ENCODE measurements around the gene MRPL39. TPM values are rescaled to one million over a fixed set of nuclear protein-coding genes. Genes with fewer than 3 reads are reported as not detected.
A peak's percentile ranks its signal among the peaks of the same experiment; 100 is the strongest.
"Not testable (repeated sequence)": the region's sequence is repeated elsewhere in the genome, so short reads cannot be mapped to it uniquely, and the experiment has no call there.

MRPL39 gene
- total and polyA plus RNA-seq, 12 donors, result 39.3 to 73.6 (median 52.7) TPM

DNA sequence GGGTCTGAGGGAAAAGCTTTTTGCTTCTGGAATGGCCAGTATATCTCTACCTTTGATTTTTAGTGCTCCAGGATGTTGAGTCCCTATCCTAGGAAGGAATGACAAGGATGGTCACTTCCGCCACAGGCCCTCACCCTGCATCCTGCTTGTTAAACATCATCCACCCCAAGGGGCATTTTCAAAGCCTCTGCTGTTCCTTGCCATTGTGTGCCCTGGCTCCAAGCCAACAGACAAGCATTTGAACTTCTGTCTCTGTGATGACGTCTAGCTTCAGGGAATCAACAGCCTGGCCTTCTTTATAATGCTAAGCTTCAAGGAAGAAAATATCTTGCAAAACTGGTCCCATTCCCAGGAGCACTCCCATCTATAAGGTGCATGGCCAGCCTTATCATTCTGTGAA, 19.5 kb upstream of the MRPL39 start:
- peak; percentile 23 to 38 for DNase-seq
- 39 to 45% methylated on average over 2 of the region's 2 CpGs for WGBS, 2 donors
- TF ChIP-seq CTCF (IDR thresholded peaks at IDR 0.05), result no peak
- peak in 6 of 8 donors; percentile 53 to 80 (median 68) for ATAC-seq
- Histone ChIP-seq H3K27me3 (no peaks in the 10 kb centered on the region), H3K4me3 (no peak overlapping the region), H3K27ac (peak overlapping the region in 7 of 10 donors; percentile 5 to 61 (median 33)), H3K36me3 (no peaks in the 10 kb centered on the region), H3K9me3 (no peaks in the 10 kb centered on the region), H3K4me1 (peaks cover 0 to 12% (median 8%) of the 10 kb centered on the region in 9 donors)
- intact Hi-C loops (cut with DNase I), result no loop called here

DNA sequence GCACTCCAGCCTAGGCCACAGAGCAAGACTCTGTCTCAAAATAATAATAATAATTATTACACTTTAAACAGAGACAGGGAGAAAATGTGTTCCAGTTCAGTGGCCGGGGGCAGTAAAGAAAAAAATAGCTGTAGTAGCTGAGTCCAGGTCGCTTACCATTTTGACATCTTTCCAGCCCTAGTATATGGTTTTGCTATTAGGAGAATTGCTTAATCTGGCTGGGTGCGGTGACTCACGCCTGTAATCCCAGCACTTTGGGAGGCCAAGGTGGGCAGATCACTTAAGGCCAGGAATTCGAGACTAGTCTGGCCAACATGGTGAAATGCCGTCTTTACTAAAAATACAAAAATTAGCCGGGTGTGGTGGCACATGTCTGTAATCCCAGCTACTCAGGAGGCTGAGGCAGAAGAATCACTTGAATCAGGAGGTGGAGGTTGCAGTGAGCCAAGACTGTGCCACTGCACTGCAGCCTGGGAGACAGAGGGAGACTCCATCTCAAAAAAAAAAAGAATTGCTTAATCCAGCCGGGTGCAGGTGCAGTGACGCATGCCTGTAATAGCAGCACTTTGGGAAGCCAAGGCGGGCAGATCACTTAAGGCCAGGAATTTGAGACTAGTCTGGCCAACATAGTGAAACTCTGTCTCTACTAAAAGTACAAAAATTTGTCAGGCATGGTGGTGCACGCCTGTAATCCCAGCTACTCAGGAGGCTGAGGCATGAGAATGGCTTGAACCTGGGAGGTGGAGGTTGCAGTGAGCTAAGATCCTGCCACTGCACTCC, 18.7 kb upstream of the MRPL39 start:
- H3K9me3 ChIP-seq; H3K4me3 ChIP-seq; H3K36me3 ChIP-seq; H3K27me3 ChIP-seq; DNase-seq; intact Hi-C loops (cut with DNase I): not testable (repeated sequence)
- Histone ChIP-seq H3K27ac (peak overlapping the region in 5 of 10 donors; percentile 20 to 61 (median 33)), H3K4me1 (peaks cover 0 to 12% (median 8%) of the 10 kb centered on the region in 9 donors)
- ATAC-seq, result peak in 1 of 8 donors; percentile 35
- 85 to 89% methylated on average over 11 of the region's 11 CpGs for WGBS, 2 donors

DNA sequence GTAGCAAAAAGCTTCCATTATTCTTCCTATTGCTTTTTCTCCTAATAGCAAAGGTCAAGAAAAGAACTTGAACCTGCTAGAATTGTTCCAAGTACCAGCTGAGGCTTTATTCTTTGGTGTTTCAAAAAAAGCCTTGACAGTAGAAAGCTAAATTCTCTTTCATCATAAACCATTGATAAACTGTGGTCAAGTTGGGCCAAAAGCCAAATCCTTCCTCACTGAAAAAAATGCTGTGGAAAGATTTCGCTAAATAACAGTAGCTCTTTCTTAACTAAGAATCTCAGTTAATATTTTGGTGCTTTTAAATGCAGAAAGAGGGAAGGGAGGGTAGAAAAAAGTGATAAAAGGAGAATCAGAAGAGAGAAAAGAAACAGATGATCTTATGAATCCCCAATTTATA, 17.8 kb upstream of the MRPL39 start:
- H3K9me3 ChIP-seq, result no peaks in the 10 kb centered on the region
- H3K27me3 ChIP-seq, result no peaks in the 10 kb centered on the region
- intact Hi-C loops (cut with DNase I), result no loop called here
- no peak overlapping the region for H3K27ac ChIP-seq
- peaks cover 0 to 12% (median 8%) of the 10 kb centered on the region in 9 donors for H3K4me1 ChIP-seq
- no peak overlapping the region for H3K4me3 ChIP-seq
- TF ChIP-seq CTCF (IDR thresholded peaks at IDR 0.05), result no peak
- 74 to 89% methylated on average over 1 of the region's 1 CpG for WGBS, 2 donors
- DNase-seq (no peak), ATAC-seq (no peak)
- H3K36me3 ChIP-seq, result no peaks in the 10 kb centered on the region

DNA sequence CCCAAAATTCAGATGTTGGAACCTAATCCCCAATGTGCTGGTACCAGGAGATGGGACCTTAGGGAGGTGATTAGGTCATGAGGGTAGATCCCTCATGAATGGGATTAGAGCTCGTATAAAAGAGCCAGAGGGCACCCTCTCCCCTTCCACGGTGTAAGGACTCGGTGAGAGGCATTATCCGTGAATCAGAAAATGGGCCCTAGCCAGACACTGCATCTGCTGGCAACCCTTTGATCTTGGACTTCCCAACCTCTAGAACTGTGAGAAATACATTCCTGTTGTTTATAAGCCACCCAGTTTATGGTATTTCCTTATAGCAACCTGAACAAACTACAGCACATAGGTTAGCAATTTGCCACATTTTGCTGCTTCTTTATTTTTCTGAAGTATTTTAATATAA, 17.2 kb upstream of the MRPL39 start:
- ATAC-seq (no peak), DNase-seq (no peak)
- Histone ChIP-seq H3K27ac (no peak overlapping the region), H3K27me3 (no peaks in the 10 kb centered on the region), H3K36me3 (no peaks in the 10 kb centered on the region), H3K4me3 (no peak overlapping the region), H3K9me3 (no peaks in the 10 kb centered on the region), H3K4me1 (peaks cover 0 to 12% (median 8%) of the 10 kb centered on the region in 9 donors)
- TF ChIP-seq CTCF (IDR thresholded peaks at IDR 0.05), result no peak
- intact Hi-C loops (cut with DNase I), result no loop called here
- WGBS, 2 donors, result 85 to 92% methylated on average over 4 of the region's 4 CpGs

- Histone ChIP-seq H3K27ac (no peak overlapping the region), H3K4me1 (peaks cover 0 to 15% (median 0%) of the 10 kb centered on the region in 9 donors), H3K4me3 (no peak overlapping the region), H3K27me3 (no peaks in the 10 kb centered on the region), H3K9me3 (no peaks in the 10 kb centered on the region), H3K36me3 (no peaks in the 10 kb centered on the region)
- DNase-seq (no peak), ATAC-seq (no peak)
- TF ChIP-seq CTCF (IDR thresholded peaks at IDR 0.05), result no peak
- intact Hi-C loops (cut with DNase I), result loop anchor here in 1 of 10 donors (10.0 kb wide), 1 partner anchor 246 kb away; no protein-coding TSS in a partner anchor
- 58 to 79% methylated on average over 2 of the region's 2 CpGs for WGBS, 2 donors
These were observed 11.9 kb upstream of the MRPL39 start for GRCh38 chr21:25619198-25619597.

All from heart right ventricle (tissue), 16 donors.